Fibroblast of the aortic adventitia (primary cell): ENCODE results near the gene SLC10A3. TPM values are rescaled to one million over a fixed set of nuclear protein-coding genes. Genes with fewer than 3 reads are reported as not detected.

ENCODE experiments used
- DNase-seq: peaks from one replicate; pipeline ENCODE4 v3.0.0-alpha.2; 2010; ENCODE audit warnings: low read depth
- H3K4me3 ChIP-seq: 2 replicates; pipeline ENCODE4 v1.5.1; 2011; ENCODE audit warnings: low read depth, mild to moderate bottlenecking, control low read depth, low read length, moderate library complexity
- CTCF ChIP-seq: IDR thresholded peaks from 2 replicates; pipeline ENCODE4 v1.5.1; 2011; ENCODE audit warnings: mild to moderate bottlenecking, low read length, control low read depth, inconsistent platforms; ENCODE audit not compliant: insufficient read depth
- total RNA-seq: library from RNA; depleted of rRNA; stranded (reverse); fragments of >200 nt; gene quantifications from 2 replicates; pipeline ENCODE4 v1.2.3, GENCODE V29; 2012; ENCODE audit warnings: low replicate concordance

The SLC10A3 gene
- total RNA-seq, 1 donor, result 28.6 TPM

- TF ChIP-seq CTCF, result no peak
- no peak for DNase-seq
Observed at GRCh38 chrX:154487518-154488290, 2.7 kb downstream of the SLC10A3 start.

DNA sequence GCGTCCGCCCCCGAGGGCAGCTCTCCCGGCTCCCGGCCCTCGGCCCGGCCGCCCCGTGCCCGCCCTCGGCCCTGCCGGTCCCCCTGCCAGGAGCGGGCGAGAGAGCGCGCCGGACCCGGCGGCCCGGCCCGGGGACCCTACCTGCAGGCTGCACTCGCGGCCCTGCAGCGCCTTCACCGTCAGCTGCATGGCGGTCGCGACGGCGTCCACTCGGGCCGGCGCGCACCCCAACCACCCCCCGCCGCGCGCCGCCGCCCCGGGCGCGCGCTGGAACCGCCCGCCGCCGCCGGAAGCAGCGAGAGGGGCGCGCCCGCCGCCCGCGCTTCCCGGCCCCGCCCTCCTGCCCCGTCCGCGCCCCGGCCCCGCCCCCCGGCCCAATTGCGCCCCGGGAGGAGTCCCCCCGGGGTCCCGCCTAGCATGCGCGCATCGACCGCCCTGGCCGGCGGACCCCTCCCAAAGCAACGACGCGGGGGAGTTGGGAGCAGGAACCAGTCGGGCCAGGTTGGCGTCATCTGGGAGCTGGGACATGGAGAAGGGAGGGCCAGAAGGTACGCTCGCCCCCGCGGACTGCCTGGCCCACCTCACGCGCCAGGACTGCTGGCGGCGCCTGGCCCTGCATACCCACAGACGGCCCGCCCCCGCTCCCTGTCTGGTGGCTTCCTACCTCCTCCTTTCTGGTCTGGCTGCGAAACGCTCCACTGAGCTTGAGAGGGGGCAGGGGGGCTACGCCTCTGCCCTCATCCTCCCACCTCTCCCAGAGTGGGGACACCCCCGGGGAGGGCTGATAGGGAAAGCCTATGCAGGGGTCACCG, 3.8 kb downstream of the SLC10A3 start, which contains the start of gene UBL4A:
TSS of gene UBL4A (minus strand) at position 220 of the 812 bp plus-strand sequence. CDS start at position 189, 31 bp downstream.
- peak; percentile 15 for DNase-seq
- peak within 1 kb of the TSS; percentile 67 for H3K4me3 ChIP-seq
- no peak for TF ChIP-seq CTCF

More at GRCh38 chrX:154487518-154488290, 2.7 kb downstream of the SLC10A3 start:
- H3K4me3 ChIP-seq, result no peak overlapping the region

DNA sequence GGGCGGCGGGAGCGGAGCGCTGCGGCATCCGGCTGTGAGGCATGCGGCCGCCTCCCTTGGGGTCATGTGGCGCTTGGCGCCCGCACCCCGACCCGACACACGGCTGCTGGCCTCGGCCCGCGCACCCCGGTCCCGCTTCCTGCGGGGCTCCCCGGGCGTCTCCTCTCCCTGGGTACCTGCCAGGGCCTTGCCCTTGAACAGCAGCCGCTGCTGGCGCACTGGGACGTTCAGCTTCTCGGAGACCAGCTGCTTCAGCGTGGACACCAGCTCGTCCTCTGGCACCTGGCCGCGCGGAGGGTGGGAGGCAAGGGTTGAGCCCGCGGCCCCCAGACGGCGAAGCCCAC, 4.4 kb downstream of the SLC10A3 start:
- peak overlapping the region; percentile 67 for H3K4me3 ChIP-seq
- TF ChIP-seq CTCF, result no peak
- no peak for DNase-seq

GRCh38 chrX:154485150-154486051, 5.0 kb downstream of the SLC10A3 start:
- no peak for TF ChIP-seq CTCF
- H3K4me3 ChIP-seq, result peak overlapping the region; percentile 67
- DNase-seq, result no peak

- TF ChIP-seq CTCF, result no peak
- DNase-seq, result no peak
- H3K4me3 ChIP-seq, result no peak overlapping the region
Observed at GRCh38 chrX:154484255-154485149, 5.9 kb downstream of the SLC10A3 start.
